Upper lobe of left lung (tissue), 4 donors: Measurements from ENCODE around the gene FMOD.

Experiments
- CTCF ChIP-seq, 6 experiments: fragments of 450-650 bp in 4 of 6; fragments of 200-600 bp in 2 of 6; sonication (generic) in 2 of 6; IDR thresholded peaks; one replicate each; pipeline ENCODE4 v1.5.1; 2016 to 2019; ENCODE audit warnings: antibody characterized with exemption in 6 of 6
- EP300 ChIP-seq, 4 donors: sonication (generic); formaldehyde crosslinking; IDR thresholded peaks; one replicate each; pipeline ENCODE4 v1.5.1; 2017; ENCODE audit warnings: antibody characterized with exemption in 4 of 4, control low read depth in 2 of 4
- POLR2A ChIP-seq, 4 donors: fragments of 450-650 bp; IDR thresholded peaks; one replicate each; pipeline ENCODE4 v1.5.1; 2016 to 2017; ENCODE audit warnings: antibody characterized with exemption in 4 of 4, mild to moderate bottlenecking in 2 of 4
- POLR2AphosphoS5 ChIP-seq, 2 donors: sonication (generic); formaldehyde crosslinking; IDR thresholded peaks; one replicate each; pipeline ENCODE4 v1.5.1; 2017; ENCODE audit warnings: antibody characterized with exemption in 2 of 2

- TF ChIP-seq CTCF (IDR thresholded peaks at IDR 0.05) (no peak), POLR2A (IDR thresholded peaks at IDR 0.05) (no peak), EP300 (IDR thresholded peaks at IDR 0.05) (no peak), POLR2AphosphoS5 (IDR thresholded peaks at IDR 0.05) (no peak)
These were observed 32.7 kb downstream of the FMOD start for GRCh38 chr1:203318229-203318517.
